Gastroesophageal sphincter (tissue), 4 donors: ENCODE measurements around the gene MACROD2. TPM values are rescaled to one million over a fixed set of nuclear protein-coding genes. Genes with fewer than 3 reads are reported as not detected.

Experiments
- ATAC-seq: fragments of 150-250 bp; one replicate; pipeline ENCODE4 v1.9.1; 2016; ENCODE audit warnings: mild to moderate bottlenecking, moderate library complexity
- H3K27ac ChIP-seq, 4 donors: fragments of 200-600 bp; sonication (generic) in 3 of 4; 1 replicate in 3 of 4; 2 replicates in 1 of 4; pipeline ENCODE4 v1.5.1; 2016 to 2019
- H3K27me3 ChIP-seq: fragments of 200-600 bp; sonication (generic); one replicate; pipeline ENCODE4 v1.5.1; 2019
- H3K36me3 ChIP-seq, 2 donors: fragments of 200-600 bp; sonication (generic); one replicate each; pipeline ENCODE4 v1.5.1; 2019; ENCODE audit warnings: control low read depth in 1 of 2
- H3K4me1 ChIP-seq, 3 donors: fragments of 200-600 bp; sonication (generic); 1 replicate in 2 of 3; 2 replicates in 1 of 3; pipeline ENCODE4 v1.5.1; 2016 to 2019; ENCODE audit warnings: control low read depth in 2 of 3
- H3K4me3 ChIP-seq, 2 donors: fragments of 200-600 bp; sonication (generic); one replicate each; pipeline ENCODE4 v1.5.1; 2019; ENCODE audit warnings: mild to moderate bottlenecking in 1 of 2, moderate library complexity in 1 of 2
- H3K9me3 ChIP-seq, 3 donors: fragments of 200-600 bp; sonication (generic); one replicate each; pipeline ENCODE4 v1.5.1; 2017 to 2019; ENCODE audit warnings: control low read depth in 2 of 3
- CTCF ChIP-seq, 4 experiments: fragments of 200-600 bp in 2 of 4; fragments of 450-650 bp in 2 of 4; sonication (generic) in 1 of 4; IDR thresholded peaks; one replicate each; pipeline ENCODE4 v1.5.1; 2017 to 2019; ENCODE audit warnings: antibody characterized with exemption in 4 of 4, mild to moderate bottlenecking in 2 of 4, moderate library complexity in 2 of 4
- EP300 ChIP-seq: sonication (generic); formaldehyde crosslinking; IDR thresholded peaks from one replicate; pipeline ENCODE4 v1.6.1; 2017; ENCODE audit warnings: antibody characterized with exemption, mild to moderate bottlenecking
- POLR2A ChIP-seq, 2 donors: fragments of 450-650 bp; IDR thresholded peaks; one replicate each; pipeline ENCODE4 v1.6.1; 2017; ENCODE audit warnings: antibody characterized with exemption in 2 of 2, mild to moderate bottlenecking in 2 of 2, moderate library complexity in 1 of 2
- POLR2AphosphoS5 ChIP-seq: sonication (generic); formaldehyde crosslinking; IDR thresholded peaks from one replicate; pipeline ENCODE4 v1.6.1; 2017; ENCODE audit warnings: antibody characterized with exemption
- WGBS, 2 donors: methylation state at CpG; one replicate each; pipeline ENCODE4 v1.1.5; 2018; ENCODE audit warnings: low coverage in 1 of 2; 5-methylcytosine and 5-hydroxymethylcytosine counted together
- total RNA-seq, 4 donors: library from RNA; depleted of rRNA; stranded (reverse); fragments of >200 nt; gene quantifications; one replicate each; pipeline ENCODE4 v1.1.0, GENCODE V29; 2016

The MACROD2 gene
- total RNA-seq, 4 donors from 2014 or later = 4.0 to 12.1 (median 7.4) TPM

- no peaks in the 10 kb centered on the region for H3K27me3 ChIP-seq
- no peak for ATAC-seq
- H3K36me3 ChIP-seq = no peaks in the 10 kb centered on the region
- TF ChIP-seq POLR2AphosphoS5 (no peak), POLR2A (IDR thresholded peaks at IDR 0.05) (no peak), CTCF (IDR thresholded peaks at IDR 0.05) (no peak), EP300 (no peak)
- no peak overlapping the region for H3K27ac ChIP-seq
- no peak overlapping the region for H3K4me3 ChIP-seq
- peaks cover 0 to 6% (median 0%) of the 10 kb centered on the region in 3 donors for H3K9me3 ChIP-seq
- peaks cover 0 to 6% (median 0%) of the 10 kb centered on the region in 3 donors for H3K4me1 ChIP-seq
These were observed 1183.3 kb downstream of the MACROD2 start for GRCh38 chr20:15178581-15178980.

- Histone ChIP-seq H3K4me3 (no peak overlapping the region), H3K27me3 (no peaks in the 10 kb centered on the region), H3K9me3 (peaks cover 0 to 6% (median 0%) of the 10 kb centered on the region in 3 donors), H3K4me1 (peaks cover 0 to 6% (median 0%) of the 10 kb centered on the region in 3 donors), H3K27ac (no peak overlapping the region), H3K36me3 (no peaks in the 10 kb centered on the region)
- no peak for ATAC-seq
- TF ChIP-seq CTCF (IDR thresholded peaks at IDR 0.05) (no peak), EP300 (no peak), POLR2A (IDR thresholded peaks at IDR 0.05) (no peak), POLR2AphosphoS5 (no peak)
- WGBS, 2 donors = 29 to 38% methylated on average over 1 to 2 of the region's 2 CpGs
These were observed 1184.1 kb downstream of the MACROD2 start for GRCh38 chr20:15179381-15179780.

- H3K4me1 ChIP-seq = peaks cover 0 to 6% (median 0%) of the 10 kb centered on the region in 3 donors
- H3K9me3 ChIP-seq = peaks cover 0 to 6% (median 0%) of the 10 kb centered on the region in 3 donors
- H3K27ac ChIP-seq = no peak overlapping the region
- WGBS, 2 donors = 92% methylated on average over 3 of the region's 3 CpGs
- H3K27me3 ChIP-seq = no peaks in the 10 kb centered on the region
- no peaks in the 10 kb centered on the region for H3K36me3 ChIP-seq
- no peak for TF ChIP-seq EP300
- no peak for TF ChIP-seq POLR2A (IDR thresholded peaks at IDR 0.05)
- no peak for TF ChIP-seq CTCF (IDR thresholded peaks at IDR 0.05)
- no peak for TF ChIP-seq POLR2AphosphoS5
- no peak for ATAC-seq
- H3K4me3 ChIP-seq = no peak overlapping the region
These were observed 1184.5 kb downstream of the MACROD2 start for GRCh38 chr20:15179781-15180180.

GRCh38 chr20:15185322-15185721, 1190.0 kb downstream of the MACROD2 start:
- H3K27ac ChIP-seq = no peak overlapping the region
- H3K4me1 ChIP-seq = no peaks in the 10 kb centered on the region
- TF ChIP-seq CTCF (IDR thresholded peaks at IDR 0.05) (no peak), POLR2AphosphoS5 (no peak), EP300 (no peak), POLR2A (IDR thresholded peaks at IDR 0.05) (no peak)
- no peak for ATAC-seq
- H3K27me3 ChIP-seq = no peaks in the 10 kb centered on the region
- H3K36me3 ChIP-seq = no peaks in the 10 kb centered on the region
- WGBS, 2 donors = 31 to 48% methylated on average over 3 of the region's 3 CpGs
- H3K9me3 ChIP-seq = no peaks in the 10 kb centered on the region
- H3K4me3 ChIP-seq = no peak overlapping the region

- no peak for ATAC-seq
- H3K4me3 ChIP-seq = no peak overlapping the region
These were observed 1190.6 kb downstream of the MACROD2 start for GRCh38 chr20:15185913-15186312.

More at GRCh38 chr20:15185913-15186312, 1190.6 kb downstream of the MACROD2 start:
- 31 to 86% methylated on average over 1 to 2 of the region's 2 CpGs for WGBS, 2 donors
- no peaks in the 10 kb centered on the region for H3K4me1 ChIP-seq
- no peaks in the 10 kb centered on the region for H3K36me3 ChIP-seq
- no peaks in the 10 kb centered on the region for H3K9me3 ChIP-seq
- H3K27me3 ChIP-seq = no peaks in the 10 kb centered on the region
- TF ChIP-seq POLR2A (IDR thresholded peaks at IDR 0.05) (no peak), CTCF (IDR thresholded peaks at IDR 0.05) (no peak), POLR2AphosphoS5 (no peak), EP300 (no peak)
- no peak overlapping the region for H3K27ac ChIP-seq
